GM23338 (cell line): ENCODE data around the gene SEC11C. TPM values are rescaled to one million over a fixed set of nuclear protein-coding genes. Genes with fewer than 3 reads are reported as not detected.

Experiments used
- ATAC-seq: fragments of 200-7000 bp; cut with Tn5 transposase; 3 replicates; pipeline ENCODE4 v1.9.1; 2020
- DNase-seq: peaks from one replicate; pipeline ENCODE4 v3.0.0-alpha.2; 2015; ENCODE audit warnings: low spot score
- H2AFZ ChIP-seq: fragments of 200-600 bp; sonication (generic); 2 replicates; pipeline ENCODE4 v1.8.0; 2016; ENCODE audit warnings: antibody characterized with exemption, mild to moderate bottlenecking, moderate library complexity
- H3F3A ChIP-seq: fragments of 200-600 bp; sonication (generic); replicated peaks from 2 replicates; pipeline ENCODE4 v1.8.0; 2017; ENCODE audit warnings: antibody characterized with exemption, mixed run types, low read depth
- H3K27ac ChIP-seq: fragments of 200-600 bp; sonication (generic); 2 replicates; pipeline ENCODE4 v1.6.1; 2016; ENCODE audit warnings: low read depth
- H3K27me3 ChIP-seq: fragments of 200-600 bp; sonication (generic); 2 replicates; pipeline ENCODE4 v1.8.0; 2016; ENCODE audit warnings: mild to moderate bottlenecking, mixed run types, moderate library complexity; ENCODE audit not compliant: insufficient read depth
- H3K36me3 ChIP-seq: fragments of 200-600 bp; sonication (generic); 2 replicates; pipeline ENCODE4 v1.8.0; 2016; ENCODE audit warnings: mild to moderate bottlenecking; ENCODE audit not compliant: insufficient read depth
- H3K4me1 ChIP-seq: fragments of 200-600 bp; sonication (generic); 2 replicates; pipeline ENCODE4 v1.8.0; 2016; ENCODE audit warnings: mild to moderate bottlenecking, moderate library complexity; ENCODE audit not compliant: insufficient read depth
- H3K4me2 ChIP-seq: fragments of 200-600 bp; sonication (generic); 2 replicates; pipeline ENCODE4 v1.7.1; 2017; ENCODE audit warnings: mixed run types
- H3K4me3 ChIP-seq: fragments of 200-600 bp; sonication (generic); 2 replicates; pipeline ENCODE4 v1.6.1; 2016; ENCODE audit warnings: mixed run types
- H3K79me2 ChIP-seq: fragments of 200-600 bp; sonication (generic); replicated peaks from 2 replicates; pipeline ENCODE4 v1.8.0; 2017; ENCODE audit warnings: mild to moderate bottlenecking; ENCODE audit not compliant: insufficient read depth
- H3K9me2 ChIP-seq: fragments of 200-600 bp; sonication (generic); 2 replicates; pipeline ENCODE4 v1.8.0; 2017; ENCODE audit not compliant: insufficient read depth
- H4K20me1 ChIP-seq: fragments of 200-600 bp; sonication (generic); replicated peaks from 2 replicates; pipeline ENCODE4 v1.8.0; 2017; ENCODE audit warnings: mild to moderate bottlenecking; ENCODE audit not compliant: insufficient read depth
- H3K27ac Mint-ChIP-seq: 2 replicates; pipeline ENCODE4 v1.8.0; 2020; ENCODE audit warnings: inconsistent platforms, mild to moderate bottlenecking, moderate library complexity, mixed read lengths
- H3K27me3 Mint-ChIP-seq: 3 replicates; pipeline ENCODE4 v1.8.0; 2022; ENCODE audit warnings: low read depth, mild to moderate bottlenecking, moderate library complexity, mixed read lengths, inconsistent platforms; ENCODE audit not compliant: insufficient read depth, poor library complexity
- H3K36me3 Mint-ChIP-seq: 3 replicates; pipeline ENCODE4 v1.8.0; 2021; ENCODE audit warnings: low read depth, mild to moderate bottlenecking, inconsistent platforms, moderate library complexity, mixed read lengths
- H3K4me1 Mint-ChIP-seq: 3 replicates; pipeline ENCODE4 v1.8.0; 2020; ENCODE audit warnings: mild to moderate bottlenecking, inconsistent platforms, mixed read lengths
- H3K4me3 Mint-ChIP-seq: 3 replicates; pipeline ENCODE4 v1.8.0; 2021; ENCODE audit warnings: moderate library complexity, mild to moderate bottlenecking, inconsistent platforms, mixed read lengths
- H3K9me3 Mint-ChIP-seq: 3 replicates; pipeline ENCODE4 v1.8.0; 2020; ENCODE audit warnings: moderate library complexity, mild to moderate bottlenecking, inconsistent platforms, mixed read lengths
- CREB1 ChIP-seq: fragments of 250-450 bp; sonication (Bioruptor Pico); IDR thresholded peaks from 2 replicates; pipeline ENCODE4 v1.5.0; 2020; ENCODE audit warnings: low read depth, mild to moderate bottlenecking, moderate library complexity
- CTCF ChIP-seq, 2 experiments: fragments of 200-600 bp in 1 of 2; sonication (generic) in 1 of 2; conservative IDR thresholded peaks; 2 replicates each; pipeline versions ENCODE4 v1.5.1 to v1.6.1; 2016 to 2017; ENCODE audit warnings: antibody characterized with exemption in 2 of 2, low read depth in 2 of 2, mild to moderate bottlenecking in 2 of 2, moderate library complexity in 1 of 2
- ETS1 ChIP-seq: IDR thresholded peaks from 2 replicates; pipeline ENCODE4 v1.6.1; 2016; ENCODE audit warnings: antibody characterized with exemption
- EZH2 ChIP-seq: fragments of 200-600 bp; sonication (generic); IDR thresholded peaks from one replicate; pipeline ENCODE4 v1.8.0; 2017; ENCODE audit warnings: antibody characterized with exemption, mild to moderate bottlenecking, low read depth; ENCODE audit not compliant: unreplicated experiment
- EZH2phosphoT487 ChIP-seq: fragments of 200-600 bp; sonication (generic); IDR thresholded peaks from one replicate; pipeline ENCODE4 v1.8.1; 2018; ENCODE audit warnings: antibody characterized with exemption; ENCODE audit not compliant: unreplicated experiment
- NANOG ChIP-seq: IDR thresholded peaks from 2 replicates; pipeline ENCODE4 v1.6.1; 2016; ENCODE audit warnings: antibody characterized with exemption, borderline replicate concordance
- POLR2AphosphoS5 ChIP-seq: IDR thresholded peaks from 2 replicates; pipeline ENCODE4 v1.6.1; 2016; ENCODE audit warnings: antibody characterized with exemption, low read depth
- REST ChIP-seq: IDR thresholded peaks from one replicate; pipeline ENCODE4 v1.6.1; 2018; ENCODE audit warnings: antibody characterized with exemption; ENCODE audit not compliant: unreplicated experiment
- STAT1 ChIP-seq: IDR thresholded peaks from one replicate; pipeline ENCODE4 v1.6.1; 2016; ENCODE audit warnings: antibody characterized with exemption; ENCODE audit not compliant: unreplicated experiment
- ZNF114 ChIP-seq: fragments of 250-450 bp; sonication (Bioruptor Pico); IDR thresholded peaks from 2 replicates; pipeline ENCODE4 v1.5.0; 2020; ENCODE audit warnings: mild to moderate bottlenecking, moderate library complexity
- ZNF331 ChIP-seq: fragments of 250-450 bp; sonication (Bioruptor Pico); IDR thresholded peaks from 2 replicates; pipeline ENCODE4 v1.5.0; 2020; ENCODE audit warnings: low read depth, mild to moderate bottlenecking, moderate library complexity
- ZNF462 ChIP-seq: fragments of 250-450 bp; sonication (Bioruptor Pico); IDR thresholded peaks from 2 replicates; pipeline ENCODE4 v1.5.0; 2020; ENCODE audit warnings: mild to moderate bottlenecking, moderate library complexity
- polyA plus RNA-seq: library from polyadenylated mRNA; unstranded; fragments of >200 nt; fragmentation: Nextera tagmentation; extraction: Ambion mirVana; gene quantifications from 2 replicates; pipeline ENCODE4 v1.2.1, GENCODE V29; 2016
- total RNA-seq: library from RNA; depleted of rRNA; stranded (reverse); fragments of >200 nt; shearing (Covaris generic); gene quantifications from 2 replicates; pipeline ENCODE4 v1.2.3, GENCODE V29; 2014

SEC11C gene
- total and polyA plus RNA-seq, 2 experiments from 2014 or later, result 31.7 to 169 TPM

- DNase-seq (no peak), ATAC-seq (no peak)
- H3K27ac ChIP-seq, result no peak overlapping the region
- no peak overlapping the region for H3K4me3 ChIP-seq
- TF ChIP-seq REST, result no peak
- no peak for TF ChIP-seq NANOG
- TF ChIP-seq POLR2AphosphoS5, result no peak
- no peak for TF ChIP-seq ZNF331 (CRISPR knock-in tag)
- no peak for TF ChIP-seq EZH2
- TF ChIP-seq ZNF462, result no peak
- TF ChIP-seq CREB1 (CRISPR knock-in tag), result no peak
- TF ChIP-seq ETS1, result no peak
- TF ChIP-seq STAT1, result no peak
- no peak for TF ChIP-seq CTCF (conservative IDR thresholded peaks at IDR 0.05; ENCODE audit: low read depth in 2 of 2)
- no peak for TF ChIP-seq EZH2phosphoT487
- TF ChIP-seq ZNF114 (CRISPR knock-in tag), result no peak
- Mint-ChIP-seq H3K27ac (no peak overlapping the region), H3K4me3 (no peak overlapping the region), H3K9me3 (peaks cover 15% of the 10 kb centered on the region), H3K36me3 (peaks cover 13% of the 10 kb centered on the region; the same call in 1 of the 3 replicates), H3K4me1 (no peaks in the 10 kb centered on the region), H3K27me3 (no peaks in the 10 kb centered on the region)
- H3K79me2 ChIP-seq, result no peaks in the 10 kb centered on the region
- H3K36me3 ChIP-seq, result no peaks in the 10 kb centered on the region
- H3K4me2 ChIP-seq, result no peak overlapping the region
- no peaks in the 10 kb centered on the region for H4K20me1 ChIP-seq
- H2AFZ ChIP-seq, result no peak overlapping the region
- no peaks in the 10 kb centered on the region for H3K4me1 ChIP-seq
- no peaks in the 10 kb centered on the region for H3F3A ChIP-seq
- no peaks in the 10 kb centered on the region for H3K27me3 ChIP-seq
- no peaks in the 10 kb centered on the region for H3K9me2 ChIP-seq
These were observed 37.8 kb downstream of the SEC11C start for GRCh38 chr18:59177485-59177884.
